Smooth muscle cell (in vitro differentiated cells): Measurements from ENCODE around the gene ZFPM1. TPM values are rescaled to one million over a fixed set of nuclear protein-coding genes. Genes with fewer than 3 reads are reported as not detected.

Source experiments
- DNase-seq: peaks from one replicate; lab custom pipeline; 2025; ENCODE audit not compliant: unreplicated experiment; lab: John Stamatoyannopoulos, UW
- H2AFZ ChIP-seq: fragments of 200-600 bp; sonication (generic); 2 replicates; pipeline ENCODE4 v1.6.0; 2016; ENCODE audit warnings: antibody characterized with exemption, low read depth, mild to moderate bottlenecking
- H3F3A ChIP-seq: fragments of 200-600 bp; sonication (generic); 2 replicates; pipeline ENCODE4 v1.6.0; 2017; ENCODE audit warnings: antibody characterized with exemption, low read depth
- H3K27ac ChIP-seq: fragments of 200-600 bp; sonication (generic); 2 replicates; pipeline ENCODE4 v1.5.1; 2016; ENCODE audit warnings: low read depth, mild to moderate bottlenecking
- H3K27me3 ChIP-seq: fragments of 200-600 bp; sonication (generic); 2 replicates; pipeline ENCODE4 v1.6.1; 2016; ENCODE audit warnings: low read depth, mild to moderate bottlenecking
- H3K36me3 ChIP-seq: fragments of 200-600 bp; sonication (generic); 2 replicates; pipeline ENCODE4 v1.5.1; 2016; ENCODE audit warnings: low read depth
- H3K4me1 ChIP-seq: fragments of 200-600 bp; sonication (generic); 2 replicates; pipeline ENCODE4 v1.5.1; 2016; ENCODE audit warnings: low read depth
- H3K4me2 ChIP-seq: fragments of 200-600 bp; sonication (generic); 2 replicates; pipeline ENCODE4 v1.6.0; 2016; ENCODE audit warnings: mild to moderate bottlenecking
- H3K4me3 ChIP-seq: fragments of 200-600 bp; sonication (generic); 2 replicates; pipeline ENCODE4 v1.5.1; 2016; ENCODE audit warnings: mild to moderate bottlenecking
- H3K79me2 ChIP-seq: fragments of 200-600 bp; sonication (generic); 2 replicates; pipeline ENCODE4 v1.6.0; 2016; ENCODE audit warnings: low read depth, mild to moderate bottlenecking
- H3K9ac ChIP-seq: fragments of 200-600 bp; sonication (generic); 2 replicates; pipeline ENCODE4 v1.6.0; 2016; ENCODE audit warnings: low read depth
- H3K9me3 ChIP-seq: fragments of 200-600 bp; sonication (generic); replicated peaks from 2 replicates; pipeline ENCODE4 v1.5.1; 2016; ENCODE audit warnings: low read depth
- H4K20me1 ChIP-seq: fragments of 200-600 bp; sonication (generic); 2 replicates; pipeline ENCODE4 v1.6.0; 2016; ENCODE audit warnings: low read depth
- WGBS: methylation state at CpG from one replicate; pipeline ENCODE4 v1.1.7; 2016; ENCODE audit warnings: low lambda C conversion rate; 5-methylcytosine and 5-hydroxymethylcytosine counted together
- polyA plus RNA-seq: library from polyadenylated mRNA; unstranded; fragments of >200 nt; fragmentation: Nextera tagmentation; extraction: Ambion mirVana; gene quantifications from 2 replicates; pipeline ENCODE4 v1.2.1, GENCODE V29; 2016
- total RNA-seq: library from RNA; depleted of rRNA; stranded (reverse); fragments of >200 nt; gene quantifications from 2 replicates; pipeline ENCODE4 v1.2.3, GENCODE V29; 2014
- TF ChIP-seq, protein P1 (sequence below): fragments of 200-600 bp; sonication (generic); IDR thresholded peaks from 2 replicates; pipeline ENCODE4 v1.5.1; 2017; ENCODE audit warnings: borderline replicate concordance, mild to moderate bottlenecking, antibody characterized with exemption; ENCODE audit not compliant: insufficient read depth, poor library complexity, severe bottlenecking

ZFPM1 gene
- total and polyA plus RNA-seq, 2 experiments from 2014 or later, result 0.99 to 4.9 TPM

- peaks cover 55% of the 10 kb centered on the region for H4K20me1 ChIP-seq
- H3K4me1 ChIP-seq, result no peaks in the 10 kb centered on the region
- H3K36me3 ChIP-seq, result no peaks in the 10 kb centered on the region
- TF ChIP-seq, protein P1, sequence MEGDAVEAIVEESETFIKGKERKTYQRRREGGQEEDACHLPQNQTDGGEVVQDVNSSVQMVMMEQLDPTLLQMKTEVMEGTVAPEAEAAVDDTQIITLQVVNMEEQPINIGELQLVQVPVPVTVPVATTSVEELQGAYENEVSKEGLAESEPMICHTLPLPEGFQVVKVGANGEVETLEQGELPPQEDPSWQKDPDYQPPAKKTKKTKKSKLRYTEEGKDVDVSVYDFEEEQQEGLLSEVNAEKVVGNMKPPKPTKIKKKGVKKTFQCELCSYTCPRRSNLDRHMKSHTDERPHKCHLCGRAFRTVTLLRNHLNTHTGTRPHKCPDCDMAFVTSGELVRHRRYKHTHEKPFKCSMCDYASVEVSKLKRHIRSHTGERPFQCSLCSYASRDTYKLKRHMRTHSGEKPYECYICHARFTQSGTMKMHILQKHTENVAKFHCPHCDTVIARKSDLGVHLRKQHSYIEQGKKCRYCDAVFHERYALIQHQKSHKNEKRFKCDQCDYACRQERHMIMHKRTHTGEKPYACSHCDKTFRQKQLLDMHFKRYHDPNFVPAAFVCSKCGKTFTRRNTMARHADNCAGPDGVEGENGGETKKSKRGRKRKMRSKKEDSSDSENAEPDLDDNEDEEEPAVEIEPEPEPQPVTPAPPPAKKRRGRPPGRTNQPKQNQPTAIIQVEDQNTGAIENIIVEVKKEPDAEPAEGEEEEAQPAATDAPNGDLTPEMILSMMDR, result no peak
- no peak for DNase-seq
- no peaks in the 10 kb centered on the region for H3K79me2 ChIP-seq
- no peak overlapping the region for H2AFZ ChIP-seq
- WGBS, result 95% methylated on average over 13 of the region's 13 CpGs
- H3K9ac ChIP-seq, result no peak overlapping the region
- no peaks in the 10 kb centered on the region for H3F3A ChIP-seq
- H3K27ac ChIP-seq, result no peak overlapping the region
- H3K9me3 ChIP-seq, result no peaks in the 10 kb centered on the region
- H3K4me2 ChIP-seq, result no peak overlapping the region
- no peaks in the 10 kb centered on the region for H3K27me3 ChIP-seq
- H3K4me3 ChIP-seq, result no peak overlapping the region
These were observed 55.3 kb downstream of the ZFPM1 start for GRCh38 chr16:88508376-88508867.

DNA sequence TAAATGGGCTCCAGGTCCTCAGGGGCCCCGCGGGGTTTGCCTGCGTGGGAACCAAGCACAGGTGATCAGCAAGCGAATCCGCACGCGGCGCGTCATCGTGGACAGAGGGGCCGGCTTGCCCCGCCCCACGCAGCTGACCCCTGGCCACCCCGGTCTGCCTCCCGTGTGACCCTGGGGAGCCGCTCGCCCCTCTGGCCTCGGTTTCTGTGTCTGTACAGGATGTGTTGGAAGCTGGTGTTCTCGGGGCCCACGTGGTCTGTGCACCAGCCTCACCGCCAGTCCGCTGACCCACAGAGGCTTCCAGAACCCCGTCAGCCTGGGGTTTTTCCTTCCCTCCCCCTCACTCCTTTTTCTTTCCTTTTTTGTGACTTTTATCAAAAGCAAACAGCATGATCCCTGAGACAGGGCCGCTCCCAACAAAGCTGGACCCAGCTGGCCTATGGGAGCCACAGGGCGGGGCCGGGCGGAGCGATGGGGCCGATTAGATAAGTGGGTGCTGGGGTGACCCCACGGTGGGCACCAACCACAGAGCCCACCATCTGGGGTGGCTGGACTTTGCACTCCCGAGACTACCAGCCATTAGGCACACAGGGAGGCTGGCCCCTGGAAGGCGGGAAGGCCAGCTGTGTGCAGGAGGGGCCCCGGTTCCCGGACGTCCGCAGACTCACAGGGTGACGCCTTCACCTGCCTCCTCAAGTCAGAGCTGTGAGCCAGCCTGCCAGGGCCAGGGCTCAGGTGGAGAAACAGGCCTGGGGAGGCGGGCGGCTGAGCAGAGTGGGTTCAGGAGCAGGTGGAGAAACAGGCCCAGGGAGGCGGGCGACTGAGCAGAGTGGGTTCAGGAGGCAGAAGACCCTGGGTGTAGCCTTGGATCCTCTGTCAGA, 56.0 kb downstream of the ZFPM1 start:
- H3K27ac ChIP-seq, result no peak overlapping the region
- no peaks in the 10 kb centered on the region for H3K27me3 ChIP-seq
- TF ChIP-seq, protein P1, result no peak
- no peak overlapping the region for H3K4me3 ChIP-seq
- H3F3A ChIP-seq, result no peaks in the 10 kb centered on the region
- no peaks in the 10 kb centered on the region for H3K36me3 ChIP-seq
- WGBS, result 93% methylated on average over 41 of the region's 41 CpGs
- H3K9me3 ChIP-seq, result no peaks in the 10 kb centered on the region
- DNase-seq, result no peak
- no peaks in the 10 kb centered on the region for H3K4me1 ChIP-seq
- no peaks in the 10 kb centered on the region for H3K79me2 ChIP-seq
- H2AFZ ChIP-seq, result no peak overlapping the region
- no peak overlapping the region for H3K4me2 ChIP-seq
- peaks cover 50% of the 10 kb centered on the region for H4K20me1 ChIP-seq
- H3K9ac ChIP-seq, result no peak overlapping the region

DNA sequence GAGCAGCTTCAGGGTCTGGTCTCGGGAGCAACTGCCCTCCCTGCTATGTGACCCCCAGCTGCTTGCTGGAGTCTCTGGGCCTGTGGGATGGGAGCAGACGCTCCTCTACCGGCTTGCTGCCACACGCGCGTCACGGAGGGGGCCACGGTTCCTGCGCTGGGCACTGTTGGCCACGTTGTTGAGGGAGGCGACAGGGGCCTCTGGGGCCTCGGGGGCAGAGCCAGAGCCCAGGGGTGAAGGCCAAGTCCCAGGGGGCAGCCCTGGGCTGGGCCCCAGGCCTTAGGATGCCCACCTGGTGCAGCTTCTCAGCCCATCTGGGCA, 56.6 kb downstream of the ZFPM1 start:
- Histone ChIP-seq H4K20me1 (peaks cover 47% of the 10 kb centered on the region), H3K4me2 (no peak overlapping the region), H2AFZ (no peak overlapping the region), H3K27ac (no peak overlapping the region), H3K79me2 (no peaks in the 10 kb centered on the region), H3K9ac (no peak overlapping the region), H3K4me3 (no peak overlapping the region), H3K4me1 (no peaks in the 10 kb centered on the region), H3K36me3 (no peaks in the 10 kb centered on the region), H3K9me3 (no peaks in the 10 kb centered on the region), H3K27me3 (no peaks in the 10 kb centered on the region), H3F3A (no peaks in the 10 kb centered on the region)
- TF ChIP-seq, protein P1, result no peak
- WGBS, result 96% methylated on average over 10 of the region's 12 CpGs
- DNase-seq, result no peak
